NB4 (cell line): ENCODE measurements around the gene YARS1.

Experiments
- MYC ChIP-seq: IDR thresholded peaks from 2 replicates; pipeline ENCODE4 v1.6.1; 2011; ENCODE audit warnings: low read depth, low read length
- POLR2A ChIP-seq: IDR thresholded peaks from 2 replicates; pipeline ENCODE4 v1.6.1; 2011; ENCODE audit warnings: mild to moderate bottlenecking; ENCODE audit not compliant: insufficient read length; ENCODE audit errors: extremely low read depth
- TF ChIP-seq, protein P1 (sequence below): IDR thresholded peaks from one replicate; pipeline ENCODE4 v1.5.1; 2012; ENCODE audit warnings: low read depth, low read length

DNA sequence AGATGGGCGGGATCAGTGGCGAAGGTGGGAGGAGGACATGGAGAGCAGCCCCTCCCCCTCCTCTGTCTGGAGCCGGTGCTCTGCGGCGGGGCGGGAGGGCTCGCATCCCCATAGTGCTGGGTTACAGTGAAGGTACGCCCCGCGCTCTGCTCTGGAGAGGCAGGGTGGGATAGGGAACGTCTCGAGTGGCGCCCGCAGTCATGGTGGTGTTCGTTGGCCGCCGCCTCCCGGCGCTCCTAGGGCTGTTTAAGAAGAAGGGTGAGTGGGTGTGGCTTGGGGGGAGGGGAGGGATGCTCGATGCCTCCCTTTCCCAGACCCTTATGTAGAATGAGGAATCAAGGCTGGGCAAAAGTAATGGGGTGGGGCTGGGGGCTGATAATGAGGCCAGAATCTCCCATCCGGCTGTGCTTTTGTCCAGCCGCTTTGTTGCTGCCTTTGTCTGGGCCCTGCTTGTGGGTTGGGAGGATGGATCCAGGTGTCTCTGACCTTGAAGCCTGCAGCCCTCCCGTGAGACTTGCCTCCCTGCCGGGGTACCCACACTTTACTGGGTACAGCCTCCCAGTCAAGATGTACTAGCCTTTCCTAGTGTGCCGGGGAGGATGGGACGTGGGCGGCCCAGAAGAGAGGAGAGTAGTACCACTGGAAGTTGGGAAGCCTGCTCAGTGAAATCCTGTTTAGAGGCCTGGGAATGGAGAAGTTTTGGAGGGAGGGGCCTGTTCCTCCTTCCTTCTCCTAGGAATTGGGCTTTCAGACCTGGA lies 51.4 kb downstream of the YARS1 start:
- TF ChIP-seq, protein P1, sequence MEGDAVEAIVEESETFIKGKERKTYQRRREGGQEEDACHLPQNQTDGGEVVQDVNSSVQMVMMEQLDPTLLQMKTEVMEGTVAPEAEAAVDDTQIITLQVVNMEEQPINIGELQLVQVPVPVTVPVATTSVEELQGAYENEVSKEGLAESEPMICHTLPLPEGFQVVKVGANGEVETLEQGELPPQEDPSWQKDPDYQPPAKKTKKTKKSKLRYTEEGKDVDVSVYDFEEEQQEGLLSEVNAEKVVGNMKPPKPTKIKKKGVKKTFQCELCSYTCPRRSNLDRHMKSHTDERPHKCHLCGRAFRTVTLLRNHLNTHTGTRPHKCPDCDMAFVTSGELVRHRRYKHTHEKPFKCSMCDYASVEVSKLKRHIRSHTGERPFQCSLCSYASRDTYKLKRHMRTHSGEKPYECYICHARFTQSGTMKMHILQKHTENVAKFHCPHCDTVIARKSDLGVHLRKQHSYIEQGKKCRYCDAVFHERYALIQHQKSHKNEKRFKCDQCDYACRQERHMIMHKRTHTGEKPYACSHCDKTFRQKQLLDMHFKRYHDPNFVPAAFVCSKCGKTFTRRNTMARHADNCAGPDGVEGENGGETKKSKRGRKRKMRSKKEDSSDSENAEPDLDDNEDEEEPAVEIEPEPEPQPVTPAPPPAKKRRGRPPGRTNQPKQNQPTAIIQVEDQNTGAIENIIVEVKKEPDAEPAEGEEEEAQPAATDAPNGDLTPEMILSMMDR, result no peak
- TF ChIP-seq MYC (no peak), POLR2A (no peak)
